Measurements from ENCODE around the gene SLC8A1.

SLC8A1 gene

DNA sequence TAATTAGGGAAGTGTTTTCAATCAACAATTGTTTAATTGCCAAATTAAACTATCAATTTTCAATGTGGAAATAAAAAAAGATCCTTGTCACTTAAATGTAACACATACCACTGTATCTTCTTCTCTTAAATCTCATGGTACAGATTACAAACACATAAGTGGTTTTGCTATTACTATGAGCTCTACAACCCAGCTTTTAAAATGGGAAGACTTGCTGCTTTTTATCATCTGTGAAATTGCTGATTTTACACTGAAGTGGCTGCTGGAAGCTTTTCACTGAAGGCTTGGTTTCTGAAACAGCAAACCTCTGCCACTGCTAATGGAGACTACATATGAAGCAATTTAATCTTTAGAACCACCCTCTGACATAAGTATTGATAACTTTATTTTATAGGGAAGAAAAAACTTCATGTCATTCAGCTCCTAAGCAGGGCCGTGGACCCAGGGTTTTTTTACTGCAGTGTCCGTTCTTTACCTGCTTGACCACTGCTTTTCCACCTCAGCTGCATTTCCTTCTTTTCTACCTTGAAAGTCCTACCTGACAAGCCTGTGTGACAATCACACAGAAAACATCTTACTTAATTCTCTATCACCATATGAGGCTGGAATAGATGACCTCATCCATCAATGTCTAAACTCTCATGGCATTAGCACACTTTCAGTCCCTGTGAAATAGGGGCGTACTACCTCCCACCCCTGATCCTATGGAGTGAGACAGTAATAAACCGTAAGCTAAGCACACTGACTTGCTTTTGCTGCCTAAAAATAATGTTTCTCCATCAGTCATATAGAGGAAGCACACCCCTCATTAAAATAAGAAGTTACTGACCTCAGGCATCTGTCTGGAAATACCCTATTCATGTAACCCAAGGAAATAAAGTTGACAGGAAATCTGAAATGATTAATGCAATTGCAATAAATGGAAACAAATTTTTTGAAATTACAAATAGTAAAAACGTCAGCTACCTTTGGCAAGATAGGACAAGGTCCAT, 19.2 kb upstream of the SLC8A1 start:
- Histone ChIP-seq H3K9ac (ENCODE audit: low read depth, low read length) (no peak overlapping the region), H3K27me3 (ENCODE audit: insufficient read depth, low read length, poor library complexity) (no peaks in the 10 kb centered on the region), H3K27ac (ENCODE audit: low read length) (no peak overlapping the region)

DNA sequence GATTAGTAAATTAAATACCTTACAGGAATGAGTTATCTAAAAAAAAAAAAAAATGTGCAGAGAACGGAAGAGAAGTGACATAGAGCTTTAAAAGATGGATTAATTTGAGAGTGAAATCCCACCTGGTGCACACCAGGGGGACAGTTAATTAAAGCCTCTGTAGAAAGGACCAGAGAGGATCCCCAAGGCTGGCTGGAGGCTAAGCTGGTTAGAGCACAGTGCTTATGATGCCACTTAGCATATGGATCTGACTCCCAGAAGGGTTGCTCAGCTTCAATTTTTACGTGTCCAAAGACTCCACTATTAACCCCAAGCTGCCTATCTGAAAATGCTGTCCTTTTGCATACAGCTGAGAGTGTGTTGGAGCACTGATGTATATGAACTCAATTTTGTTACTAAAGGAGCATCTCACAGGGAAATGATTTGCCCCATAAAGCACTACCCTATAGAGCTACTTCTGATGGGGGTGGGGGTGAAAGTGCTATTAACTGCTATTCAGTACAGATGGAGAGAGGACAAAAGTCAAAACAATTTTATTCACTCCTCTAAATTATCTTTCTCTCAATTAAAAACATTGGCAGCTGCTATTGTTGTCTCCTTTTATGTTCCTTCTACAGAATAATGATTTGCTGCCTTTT, 15.2 kb upstream of the SLC8A1 start:
- ATAC-seq (ENCODE audit: insufficient read depth, low read depth): no peak
- no peaks in the 10 kb centered on the region for H3K36me3 ChIP-seq (ENCODE audit: insufficient read depth, low read length)
- H3K27me3 ChIP-seq (ENCODE audit: insufficient read depth, low read length, poor library complexity): no peaks in the 10 kb centered on the region
- H3K4me1 ChIP-seq (ENCODE audit: insufficient read depth, low read length): no peaks in the 10 kb centered on the region
- H2AFZ ChIP-seq (ENCODE audit: low read depth, low read length): no peak overlapping the region
- no peak for TF ChIP-seq EZH2 (IDR thresholded peaks at IDR 0.05; ENCODE audit: borderline replicate concordance, low read depth, low read length, severe bottlenecking)
- TF ChIP-seq, protein P1, sequence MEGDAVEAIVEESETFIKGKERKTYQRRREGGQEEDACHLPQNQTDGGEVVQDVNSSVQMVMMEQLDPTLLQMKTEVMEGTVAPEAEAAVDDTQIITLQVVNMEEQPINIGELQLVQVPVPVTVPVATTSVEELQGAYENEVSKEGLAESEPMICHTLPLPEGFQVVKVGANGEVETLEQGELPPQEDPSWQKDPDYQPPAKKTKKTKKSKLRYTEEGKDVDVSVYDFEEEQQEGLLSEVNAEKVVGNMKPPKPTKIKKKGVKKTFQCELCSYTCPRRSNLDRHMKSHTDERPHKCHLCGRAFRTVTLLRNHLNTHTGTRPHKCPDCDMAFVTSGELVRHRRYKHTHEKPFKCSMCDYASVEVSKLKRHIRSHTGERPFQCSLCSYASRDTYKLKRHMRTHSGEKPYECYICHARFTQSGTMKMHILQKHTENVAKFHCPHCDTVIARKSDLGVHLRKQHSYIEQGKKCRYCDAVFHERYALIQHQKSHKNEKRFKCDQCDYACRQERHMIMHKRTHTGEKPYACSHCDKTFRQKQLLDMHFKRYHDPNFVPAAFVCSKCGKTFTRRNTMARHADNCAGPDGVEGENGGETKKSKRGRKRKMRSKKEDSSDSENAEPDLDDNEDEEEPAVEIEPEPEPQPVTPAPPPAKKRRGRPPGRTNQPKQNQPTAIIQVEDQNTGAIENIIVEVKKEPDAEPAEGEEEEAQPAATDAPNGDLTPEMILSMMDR (IDR thresholded peaks at IDR 0.05; ENCODE audit: borderline replicate concordance, extremely low read depth, low read length, poor library complexity, severe bottlenecking): no peak
- no peaks in the 10 kb centered on the region for H3K9me3 ChIP-seq (ENCODE audit: insufficient read depth, low read length, severe bottlenecking)
- H3K9ac ChIP-seq (ENCODE audit: low read depth, low read length): no peak overlapping the region
- no peak overlapping the region for H3K27ac ChIP-seq (ENCODE audit: low read length)
- H4K20me1 ChIP-seq (ENCODE audit: insufficient read depth, low read length): no peaks in the 10 kb centered on the region
- no peaks in the 10 kb centered on the region for H3K79me2 ChIP-seq (ENCODE audit: insufficient read depth, low read length)
- no peak overlapping the region for H3K4me2 ChIP-seq (ENCODE audit: insufficient read depth, low read length)
- no peak for DNase-seq
- H3K4me3 ChIP-seq (ENCODE audit: low read depth in 1 of 2, low read length in 2 of 2): no peak overlapping the region

More for the DNA sequence above, 19.2 kb upstream of the SLC8A1 start:
- H3K9me3 ChIP-seq (ENCODE audit: insufficient read depth, low read length, severe bottlenecking): no peaks in the 10 kb centered on the region
- DNase-seq (no peak), ATAC-seq (ENCODE audit: insufficient read depth, low read depth) (no peak)
- H2AFZ ChIP-seq (ENCODE audit: low read depth, low read length): no peak overlapping the region
- no peaks in the 10 kb centered on the region for H3K4me1 ChIP-seq (ENCODE audit: insufficient read depth, low read length)
- no peak overlapping the region for H3K4me3 ChIP-seq (ENCODE audit: low read depth in 1 of 2, low read length in 2 of 2)
- TF ChIP-seq EZH2 (IDR thresholded peaks at IDR 0.05; ENCODE audit: borderline replicate concordance, low read depth, low read length, severe bottlenecking): no peak
- TF ChIP-seq, protein P1 (IDR thresholded peaks at IDR 0.05; ENCODE audit: borderline replicate concordance, extremely low read depth, low read length, poor library complexity, severe bottlenecking): no peak
- no peak overlapping the region for H3K4me2 ChIP-seq (ENCODE audit: insufficient read depth, low read length)
- H4K20me1 ChIP-seq (ENCODE audit: insufficient read depth, low read length): no peaks in the 10 kb centered on the region
- no peaks in the 10 kb centered on the region for H3K36me3 ChIP-seq (ENCODE audit: insufficient read depth, low read length)
- H3K79me2 ChIP-seq (ENCODE audit: insufficient read depth, low read length): no peaks in the 10 kb centered on the region

DNA sequence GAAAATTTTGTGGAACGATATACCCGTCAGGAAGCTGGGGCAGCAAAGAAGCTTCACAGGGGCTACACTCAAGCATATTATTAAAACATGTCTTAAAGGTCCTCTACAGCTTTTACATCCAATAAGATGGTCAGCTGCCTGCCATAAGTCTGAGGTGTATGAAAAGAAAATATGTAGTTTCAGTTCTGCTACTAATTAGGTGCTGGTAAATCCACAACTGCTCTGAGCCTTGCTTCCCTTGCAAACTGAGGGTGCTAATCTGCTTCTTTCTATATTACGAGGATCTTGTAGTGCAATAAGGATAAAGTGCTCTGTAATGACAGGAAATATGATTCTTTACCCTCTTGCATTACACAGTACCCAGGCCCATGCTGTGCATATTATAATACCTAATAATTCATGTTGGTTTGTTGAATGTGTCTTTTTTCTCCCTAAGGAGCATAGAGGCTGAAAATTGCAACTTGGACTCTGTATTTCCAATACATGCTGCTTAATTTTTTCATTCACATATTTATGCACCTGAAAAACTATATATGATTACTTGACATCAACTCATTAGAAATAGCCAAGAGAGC, 14.5 kb upstream of the SLC8A1 start:
- no peak overlapping the region for H3K4me3 ChIP-seq (ENCODE audit: low read depth in 1 of 2, low read length in 2 of 2)
- no peak overlapping the region for H3K9ac ChIP-seq (ENCODE audit: low read depth, low read length)
- no peak for TF ChIP-seq EZH2 (IDR thresholded peaks at IDR 0.05; ENCODE audit: borderline replicate concordance, low read depth, low read length, severe bottlenecking)
- TF ChIP-seq, protein P1 (IDR thresholded peaks at IDR 0.05; ENCODE audit: borderline replicate concordance, extremely low read depth, low read length, poor library complexity, severe bottlenecking): no peak
- ATAC-seq (ENCODE audit: insufficient read depth, low read depth): no peak
- no peaks in the 10 kb centered on the region for H3K9me3 ChIP-seq (ENCODE audit: insufficient read depth, low read length, severe bottlenecking)
- no peak for DNase-seq
- H3K4me2 ChIP-seq (ENCODE audit: insufficient read depth, low read length): no peak overlapping the region
- H3K79me2 ChIP-seq (ENCODE audit: insufficient read depth, low read length): no peaks in the 10 kb centered on the region
- no peak overlapping the region for H3K27ac ChIP-seq (ENCODE audit: low read length)
- no peaks in the 10 kb centered on the region for H3K36me3 ChIP-seq (ENCODE audit: insufficient read depth, low read length)
- no peaks in the 10 kb centered on the region for H4K20me1 ChIP-seq (ENCODE audit: insufficient read depth, low read length)
- no peaks in the 10 kb centered on the region for H3K4me1 ChIP-seq (ENCODE audit: insufficient read depth, low read length)
- H3K27me3 ChIP-seq (ENCODE audit: insufficient read depth, low read length, poor library complexity): no peaks in the 10 kb centered on the region
- no peak overlapping the region for H2AFZ ChIP-seq (ENCODE audit: low read depth, low read length)
